ENCODE measurements around the gene SUN1.

The SUN1 gene

GRCh38 chr7:880450-880849, 48.2 kb downstream of the SUN1 start:
- DNase-seq = no peak

GRCh38 chr7:881441-882234, 49.4 kb downstream of the SUN1 start:
- no peak for DNase-seq

GRCh38 chr7:882336-883035, 50.2 kb downstream of the SUN1 start:
- no peak for DNase-seq

- DNase-seq = no peak
Observed at GRCh38 chr7:883055-884021, 51.1 kb downstream of the SUN1 start.

GRCh38 chr7:884191-885003, 52.1 kb downstream of the SUN1 start:
- DNase-seq = no peak

- DNase-seq = no peak
Observed at GRCh38 chr7:885261-885892, 53.1 kb downstream of the SUN1 start.

- no peak for DNase-seq
Observed at GRCh38 chr7:885893-886625, 53.8 kb downstream of the SUN1 start.

- DNase-seq = no peak
Observed at GRCh38 chr7:886626-887487, 54.6 kb downstream of the SUN1 start.

- no peak for DNase-seq
Observed at GRCh38 chr7:887488-887820, 55.2 kb downstream of the SUN1 start.

GRCh38 chr7:888081-889024, 56.1 kb downstream of the SUN1 start:
- DNase-seq = no peak

- DNase-seq = no peak
Observed at GRCh38 chr7:889025-889390, 56.7 kb downstream of the SUN1 start.

GRCh38 chr7:889391-889790, 57.1 kb downstream of the SUN1 start:
- no peak for DNase-seq

- DNase-seq = no peak
Observed at GRCh38 chr7:890868-891267, 58.6 kb downstream of the SUN1 start.

- DNase-seq = no peak
Observed at GRCh38 chr7:891291-891690, 59.0 kb downstream of the SUN1 start.

GRCh38 chr7:891805-892204, 59.5 kb downstream of the SUN1 start:
- no peak for DNase-seq

GRCh38 chr7:892648-893593, 60.6 kb downstream of the SUN1 start:
- DNase-seq = no peak

GRCh38 chr7:893686-894085, 61.4 kb downstream of the SUN1 start:
- no peak for DNase-seq

All from CD4-positive, alpha-beta T cell treated with Interleukin-4 for 4 hours (primary cell).